ENCODE data around the gene TEAD1. TPM values are rescaled to one million over a fixed set of nuclear protein-coding genes. Genes with fewer than 3 reads are reported as not detected.

Gene TEAD1
- total and polyA plus RNA-seq, 7 donors = 3.2 to 200 (median 155) TPM

DNA sequence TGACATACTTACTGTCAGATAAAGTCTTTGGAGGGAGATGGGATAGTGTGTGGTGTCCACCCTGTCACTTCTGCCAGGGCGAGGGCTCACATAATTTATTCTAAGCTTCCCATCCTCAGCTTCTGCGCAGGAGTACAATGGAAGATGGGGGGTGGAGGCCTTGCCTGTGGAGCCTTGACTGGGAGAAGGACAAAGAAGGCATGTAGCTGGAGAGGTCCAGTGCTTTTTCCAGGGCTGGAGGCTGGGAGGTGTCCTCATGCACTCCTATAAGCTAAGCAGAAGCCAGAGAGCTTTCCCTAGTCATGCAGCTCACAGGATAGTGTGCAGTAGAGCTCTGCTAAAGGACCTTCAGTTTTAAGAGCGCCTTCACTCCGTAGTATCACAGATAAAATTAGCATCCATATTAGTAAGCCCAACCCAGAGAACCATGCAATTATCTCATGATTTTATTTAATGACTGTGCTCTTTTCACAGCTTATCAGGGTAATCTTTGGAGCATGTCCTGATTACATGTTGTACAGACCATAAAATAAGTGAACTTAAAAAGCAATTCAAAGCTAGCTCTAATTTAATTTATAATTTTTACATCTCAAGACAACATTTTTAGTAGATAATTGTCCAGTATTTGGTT, 148.3 kb downstream of the TEAD1 start:
- Histone ChIP-seq H3K36me3 (no peaks in the 10 kb centered on the region), H3K27me3 (no peaks in the 10 kb centered on the region), H3K4me3 (no peak overlapping the region), H3K27ac (no peak overlapping the region), H3K4me1 (peaks cover 0 to 49% (median 39%) of the 10 kb centered on the region in 4 donors), H3K9me3 (peaks cover 0 to 2% (median 0%) of the 10 kb centered on the region in 4 donors)
- WGBS, 2 donors = 66 to 84% methylated on average over 4 of the region's 4 CpGs
- intact Hi-C loops (cut with DNase I) = no loop called here
- TF ChIP-seq EP300 (IDR thresholded peaks at IDR 0.05) (no peak), POLR2A (IDR thresholded peaks at IDR 0.05) (no peak), POLR2AphosphoS5 (IDR thresholded peaks at IDR 0.05) (no peak)
- TF ChIP-seq, protein P1, sequence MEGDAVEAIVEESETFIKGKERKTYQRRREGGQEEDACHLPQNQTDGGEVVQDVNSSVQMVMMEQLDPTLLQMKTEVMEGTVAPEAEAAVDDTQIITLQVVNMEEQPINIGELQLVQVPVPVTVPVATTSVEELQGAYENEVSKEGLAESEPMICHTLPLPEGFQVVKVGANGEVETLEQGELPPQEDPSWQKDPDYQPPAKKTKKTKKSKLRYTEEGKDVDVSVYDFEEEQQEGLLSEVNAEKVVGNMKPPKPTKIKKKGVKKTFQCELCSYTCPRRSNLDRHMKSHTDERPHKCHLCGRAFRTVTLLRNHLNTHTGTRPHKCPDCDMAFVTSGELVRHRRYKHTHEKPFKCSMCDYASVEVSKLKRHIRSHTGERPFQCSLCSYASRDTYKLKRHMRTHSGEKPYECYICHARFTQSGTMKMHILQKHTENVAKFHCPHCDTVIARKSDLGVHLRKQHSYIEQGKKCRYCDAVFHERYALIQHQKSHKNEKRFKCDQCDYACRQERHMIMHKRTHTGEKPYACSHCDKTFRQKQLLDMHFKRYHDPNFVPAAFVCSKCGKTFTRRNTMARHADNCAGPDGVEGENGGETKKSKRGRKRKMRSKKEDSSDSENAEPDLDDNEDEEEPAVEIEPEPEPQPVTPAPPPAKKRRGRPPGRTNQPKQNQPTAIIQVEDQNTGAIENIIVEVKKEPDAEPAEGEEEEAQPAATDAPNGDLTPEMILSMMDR (IDR thresholded peaks at IDR 0.05) = no peak
- no peak for DNase-seq

GRCh38 chr11:12824281-12825041, 150.2 kb downstream of the TEAD1 start:
- peaks cover 0 to 2% (median 0%) of the 10 kb centered on the region in 4 donors for H3K9me3 ChIP-seq
- intact Hi-C loops (cut with DNase I) = no loop called here
- H3K36me3 ChIP-seq = no peaks in the 10 kb centered on the region
- no peak for DNase-seq
- WGBS, 2 donors = 12 to 36% methylated on average over 10 of the region's 10 CpGs
- no peaks in the 10 kb centered on the region for H3K27me3 ChIP-seq
- TF ChIP-seq POLR2A (IDR thresholded peaks at IDR 0.05) = no peak
- TF ChIP-seq POLR2AphosphoS5 (IDR thresholded peaks at IDR 0.05) = no peak
- peaks cover 0 to 52% (median 48%) of the 10 kb centered on the region in 4 donors for H3K4me1 ChIP-seq
- no peak overlapping the region for H3K4me3 ChIP-seq
- peak overlapping the region; percentile 54 to 73 (median 70) for H3K27ac ChIP-seq

DNA sequence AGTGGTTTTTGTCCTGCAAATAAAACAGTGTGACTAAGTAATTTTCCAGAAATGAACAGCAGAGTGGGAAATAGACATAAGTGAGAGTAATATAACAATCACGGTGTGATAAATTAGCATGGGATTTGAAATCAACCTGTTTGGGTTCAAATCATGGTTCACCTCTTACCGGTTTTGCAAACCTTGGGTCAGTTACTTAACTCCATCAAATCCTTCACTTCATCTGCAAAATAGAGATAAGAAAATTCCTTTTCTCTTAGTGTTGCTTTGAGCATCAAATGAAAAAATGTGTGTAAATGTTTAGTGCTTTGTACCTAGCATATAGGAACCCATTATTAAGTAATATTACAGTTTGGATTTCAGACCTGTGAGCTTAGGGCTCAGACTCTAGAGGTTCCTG, 152.2 kb downstream of the TEAD1 start:
- peaks cover 0 to 2% (median 0%) of the 10 kb centered on the region in 4 donors for H3K9me3 ChIP-seq
- intact Hi-C loops (cut with DNase I) = no loop called here
- H3K36me3 ChIP-seq = no peaks in the 10 kb centered on the region
- no peaks in the 10 kb centered on the region for H3K27me3 ChIP-seq
- peaks cover 0 to 64% (median 62%) of the 10 kb centered on the region in 4 donors for H3K4me1 ChIP-seq
- TF ChIP-seq, protein P1 (IDR thresholded peaks at IDR 0.05) = no peak
- TF ChIP-seq POLR2AphosphoS5 (IDR thresholded peaks at IDR 0.05) = no peak
- TF ChIP-seq EP300 (IDR thresholded peaks at IDR 0.05) = no peak
- no peak for TF ChIP-seq POLR2A (IDR thresholded peaks at IDR 0.05)
- no peak overlapping the region for H3K4me3 ChIP-seq
- H3K27ac ChIP-seq = no peak overlapping the region
- no peak for DNase-seq
- 58 to 85% methylated on average over 2 of the region's 2 CpGs for WGBS, 2 donors

DNA sequence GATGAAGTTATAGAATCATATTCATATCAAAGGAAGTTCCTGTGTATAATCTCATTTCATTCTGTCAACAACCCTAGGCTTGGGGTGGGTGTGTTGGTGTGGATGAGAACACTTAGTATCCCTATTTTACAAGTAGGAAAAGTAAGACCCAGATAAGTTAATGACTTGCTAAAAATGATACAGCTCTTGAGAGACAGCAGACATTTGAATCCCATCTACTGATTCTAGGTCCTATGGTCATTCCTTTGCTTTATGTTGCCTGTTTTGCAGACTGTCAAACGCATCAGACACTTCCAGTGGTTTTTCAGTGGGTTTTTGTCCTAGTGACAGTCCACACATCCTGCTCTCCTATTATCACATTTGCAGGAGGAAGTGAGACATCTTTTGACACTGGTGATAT, 153.1 kb downstream of the TEAD1 start:
- peaks cover 0 to 70% (median 63%) of the 10 kb centered on the region in 4 donors for H3K4me1 ChIP-seq
- H3K36me3 ChIP-seq = no peaks in the 10 kb centered on the region
- peak overlapping the region; percentile 50 to 81 (median 68) for H3K27ac ChIP-seq
- 18 to 55% methylated on average over 1 of the region's 1 CpG for WGBS, 2 donors
- no peak for DNase-seq
- peaks cover 0 to 2% (median 0%) of the 10 kb centered on the region in 4 donors for H3K9me3 ChIP-seq
- TF ChIP-seq, protein P1 (IDR thresholded peaks at IDR 0.05) = no peak
- TF ChIP-seq POLR2AphosphoS5 (IDR thresholded peaks at IDR 0.05) (no peak), EP300 (IDR thresholded peaks at IDR 0.05) (no peak), POLR2A (IDR thresholded peaks at IDR 0.05) (no peak)
- H3K27me3 ChIP-seq = no peaks in the 10 kb centered on the region
- H3K4me3 ChIP-seq = no peak overlapping the region
- intact Hi-C loops (cut with DNase I) = no loop called here
